ENCODE results near the gene SDR42E1. TPM values are rescaled to one million over a fixed set of nuclear protein-coding genes. Genes with fewer than 3 reads are reported as not detected.

The SDR42E1 gene
- total RNA-seq, 4 donors from 2014 or later, result under 0.01 to 5.1 (median 1.5) TPM

DNA sequence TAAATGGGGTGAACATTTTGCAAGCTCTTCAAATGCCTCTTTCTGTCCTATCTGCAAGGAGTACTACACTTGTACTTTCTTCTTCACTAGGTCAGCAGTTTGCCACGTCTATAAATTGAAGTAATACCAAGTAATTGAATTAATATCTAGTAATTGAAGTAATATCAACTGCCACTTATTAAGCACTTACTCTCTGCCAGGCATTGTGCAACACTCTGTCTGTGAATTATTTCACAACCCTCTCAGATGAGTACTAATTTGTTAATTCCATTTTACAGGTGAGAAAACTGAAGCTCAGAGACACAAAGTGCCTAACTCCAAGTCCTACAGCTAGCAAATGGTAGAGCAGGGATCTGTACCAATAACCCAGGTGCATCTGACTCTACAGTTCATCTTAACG, 4.1 kb downstream of the SDR42E1 start:
- H3K27ac ChIP-seq, result no peak overlapping the region
- H3K4me1 ChIP-seq, result no peaks in the 10 kb centered on the region
- DNase-seq, result no peak
- no peaks in the 10 kb centered on the region for H3K9me3 ChIP-seq
- TF ChIP-seq, protein P1, sequence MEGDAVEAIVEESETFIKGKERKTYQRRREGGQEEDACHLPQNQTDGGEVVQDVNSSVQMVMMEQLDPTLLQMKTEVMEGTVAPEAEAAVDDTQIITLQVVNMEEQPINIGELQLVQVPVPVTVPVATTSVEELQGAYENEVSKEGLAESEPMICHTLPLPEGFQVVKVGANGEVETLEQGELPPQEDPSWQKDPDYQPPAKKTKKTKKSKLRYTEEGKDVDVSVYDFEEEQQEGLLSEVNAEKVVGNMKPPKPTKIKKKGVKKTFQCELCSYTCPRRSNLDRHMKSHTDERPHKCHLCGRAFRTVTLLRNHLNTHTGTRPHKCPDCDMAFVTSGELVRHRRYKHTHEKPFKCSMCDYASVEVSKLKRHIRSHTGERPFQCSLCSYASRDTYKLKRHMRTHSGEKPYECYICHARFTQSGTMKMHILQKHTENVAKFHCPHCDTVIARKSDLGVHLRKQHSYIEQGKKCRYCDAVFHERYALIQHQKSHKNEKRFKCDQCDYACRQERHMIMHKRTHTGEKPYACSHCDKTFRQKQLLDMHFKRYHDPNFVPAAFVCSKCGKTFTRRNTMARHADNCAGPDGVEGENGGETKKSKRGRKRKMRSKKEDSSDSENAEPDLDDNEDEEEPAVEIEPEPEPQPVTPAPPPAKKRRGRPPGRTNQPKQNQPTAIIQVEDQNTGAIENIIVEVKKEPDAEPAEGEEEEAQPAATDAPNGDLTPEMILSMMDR (IDR thresholded peaks at IDR 0.05), result no peak
- TF ChIP-seq POLR2A (IDR thresholded peaks at IDR 0.05), result no peak
- H3K4me3 ChIP-seq, result no peak overlapping the region
- intact Hi-C loops (cut with DNase I; ENCODE audit: low total_unique reads), result no loop called here
- H3K27me3 ChIP-seq, result no peaks in the 10 kb centered on the region
- H3K36me3 ChIP-seq, result no peaks in the 10 kb centered on the region

DNA sequence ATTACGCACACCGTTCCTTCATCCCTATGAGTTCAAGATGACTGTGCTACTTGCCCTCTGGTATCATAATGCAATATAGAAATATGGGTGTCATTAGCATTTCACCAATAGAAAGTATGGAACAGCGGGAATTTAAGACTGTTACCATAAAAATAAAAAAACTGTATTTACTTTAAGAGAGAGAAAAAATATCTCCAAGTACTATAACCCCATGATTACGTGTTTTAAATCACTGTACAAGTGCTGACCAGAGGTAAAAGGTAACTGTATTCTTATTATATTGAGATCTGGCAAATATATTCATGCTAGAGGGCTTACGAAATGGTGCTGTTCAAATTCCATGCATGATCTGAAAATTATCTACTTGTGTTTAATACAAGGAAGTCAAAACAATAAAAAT, 5.2 kb downstream of the SDR42E1 start:
- H3K9me3 ChIP-seq, result no peaks in the 10 kb centered on the region
- no peaks in the 10 kb centered on the region for H3K4me1 ChIP-seq
- H3K4me3 ChIP-seq, result no peak overlapping the region
- H3K27ac ChIP-seq, result no peak overlapping the region
- DNase-seq, result no peak
- intact Hi-C loops (cut with DNase I; ENCODE audit: low total_unique reads), result no loop called here
- no peaks in the 10 kb centered on the region for H3K27me3 ChIP-seq
- no peak for TF ChIP-seq POLR2A (IDR thresholded peaks at IDR 0.05)
- TF ChIP-seq, protein P1 (IDR thresholded peaks at IDR 0.05), result no peak
- H3K36me3 ChIP-seq, result no peaks in the 10 kb centered on the region

DNA sequence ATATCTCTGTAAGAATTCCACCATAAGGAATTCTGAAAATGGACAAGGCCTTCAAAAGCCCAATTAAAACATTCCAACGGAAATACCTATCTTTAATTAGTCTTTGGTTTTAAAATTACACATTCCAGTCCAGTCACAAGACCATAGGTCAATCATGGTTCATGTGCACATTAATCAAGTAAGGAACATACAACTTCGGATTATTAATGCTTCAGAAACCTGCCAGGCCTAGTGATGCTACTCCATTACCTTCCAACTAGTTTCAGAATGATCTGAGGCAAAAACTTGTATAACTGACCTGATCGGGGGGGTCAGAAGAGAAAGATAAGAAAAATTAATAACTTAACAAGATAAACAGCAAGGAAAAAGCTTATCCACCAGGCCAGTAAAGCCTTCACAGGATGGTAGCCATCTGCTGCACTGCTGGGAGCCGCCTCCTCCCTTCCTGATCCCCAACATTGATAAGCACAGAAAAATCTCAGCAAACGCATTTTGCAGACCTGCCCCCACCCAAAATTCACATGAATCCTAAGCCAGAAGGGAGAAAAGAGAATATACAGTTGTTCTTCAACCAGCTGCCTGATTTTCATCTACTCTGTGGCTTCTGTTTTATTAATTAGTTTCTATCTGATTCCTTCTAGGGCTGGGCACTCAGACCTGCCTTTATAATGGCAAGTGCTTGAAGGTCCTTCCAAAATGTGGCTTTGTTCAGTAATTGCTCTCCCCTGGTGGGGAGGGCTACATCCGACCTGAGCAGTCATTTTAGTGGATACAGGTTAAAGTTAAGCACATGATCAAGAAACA, 6.0 kb downstream of the SDR42E1 start:
- H3K4me1 ChIP-seq, result no peaks in the 10 kb centered on the region
- no peak for TF ChIP-seq POLR2A (IDR thresholded peaks at IDR 0.05)
- TF ChIP-seq, protein P1 (IDR thresholded peaks at IDR 0.05), result no peak
- intact Hi-C loops (cut with DNase I; ENCODE audit: low total_unique reads), result no loop called here
- H3K9me3 ChIP-seq, result no peaks in the 10 kb centered on the region
- no peak overlapping the region for H3K27ac ChIP-seq
- H3K4me3 ChIP-seq, result no peak overlapping the region
- H3K36me3 ChIP-seq, result no peaks in the 10 kb centered on the region
- DNase-seq, result no peak
- H3K27me3 ChIP-seq, result no peaks in the 10 kb centered on the region

DNA sequence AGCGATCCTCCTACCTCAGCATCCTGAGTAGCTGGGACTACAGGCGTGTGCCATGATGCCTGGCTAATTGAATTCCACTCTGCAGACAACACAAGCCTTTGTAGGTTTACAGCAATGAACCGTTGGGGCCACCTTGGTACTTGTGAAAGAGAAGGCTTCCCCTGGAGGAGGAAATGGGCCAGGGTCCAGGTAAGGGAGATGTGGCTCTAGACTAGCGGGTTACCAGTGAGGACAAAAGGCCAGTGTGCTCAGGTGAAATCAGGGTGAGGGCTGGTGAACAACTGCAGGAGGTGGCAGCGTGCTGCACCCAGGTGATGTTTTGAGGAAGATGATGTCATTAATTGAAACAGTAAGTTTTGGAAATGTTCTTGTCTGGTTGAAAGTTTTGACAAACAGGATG, 6.7 kb downstream of the SDR42E1 start:
- intact Hi-C loops (cut with DNase I; ENCODE audit: low total_unique reads), result no loop called here
- Histone ChIP-seq H3K9me3 (no peaks in the 10 kb centered on the region), H3K4me3 (no peak overlapping the region), H3K4me1 (no peaks in the 10 kb centered on the region), H3K27me3 (no peaks in the 10 kb centered on the region), H3K27ac (no peak overlapping the region), H3K36me3 (no peaks in the 10 kb centered on the region)
- no peak for DNase-seq
- TF ChIP-seq, protein P1 (IDR thresholded peaks at IDR 0.05), result no peak
- TF ChIP-seq POLR2A (IDR thresholded peaks at IDR 0.05), result no peak

DNA sequence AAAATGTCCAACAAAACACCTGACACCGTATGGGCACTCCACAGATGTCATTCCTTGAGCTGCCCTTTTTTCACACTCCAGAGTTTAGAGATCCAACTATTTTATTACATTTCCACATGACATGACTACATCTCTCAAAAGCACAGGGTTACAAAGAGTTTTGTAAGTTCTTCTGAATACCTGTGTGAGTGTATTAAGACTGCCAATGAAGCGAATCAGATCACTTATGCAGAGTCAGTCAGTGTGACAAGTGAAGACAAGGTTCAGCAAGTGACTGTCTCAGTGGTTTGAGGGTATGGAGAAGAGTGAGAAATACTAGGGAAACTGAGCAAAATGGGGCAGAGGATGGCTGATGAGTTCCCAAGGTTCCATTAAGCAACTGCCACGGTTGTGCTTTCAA, 8.4 kb downstream of the SDR42E1 start:
- Histone ChIP-seq H3K4me3 (no peak overlapping the region), H3K27ac (no peak overlapping the region), H3K36me3 (no peaks in the 10 kb centered on the region), H3K4me1 (no peaks in the 10 kb centered on the region), H3K27me3 (no peaks in the 10 kb centered on the region), H3K9me3 (no peaks in the 10 kb centered on the region)
- intact Hi-C loops (cut with DNase I; ENCODE audit: low total_unique reads), result no loop called here
- no peak for DNase-seq
- no peak for TF ChIP-seq POLR2A (IDR thresholded peaks at IDR 0.05)
- TF ChIP-seq, protein P1 (IDR thresholded peaks at IDR 0.05), result no peak

All from uterus (tissue), 4 donors.